ENCODE results near the gene GLRX. TPM values are rescaled to one million over a fixed set of nuclear protein-coding genes. Genes with fewer than 3 reads are reported as not detected.
A peak's percentile ranks its signal among the peaks of the same experiment; 100 is the strongest.

Gene GLRX
- total and polyA plus RNA-seq, 2 experiments from 2014 or later: 15.7 to 51.1 TPM

- Histone ChIP-seq H3K36me3 (peaks cover 74% of the 10 kb centered on the region), H3K27me3 (no peaks in the 10 kb centered on the region), H3K9me3 (ENCODE audit: low read depth) (no peaks in the 10 kb centered on the region), H3K27ac (peak overlapping the region; percentile 42), H3K4me3 (no peak overlapping the region), H3K4me1 (ENCODE audit: low read depth) (peaks cover 12% of the 10 kb centered on the region)
- peak in 1 of 2 donors; percentile 25 for DNase-seq (ENCODE audit: low read depth in 1 of 2, low spot score in 1 of 2)
- TF ChIP-seq, protein P1, sequence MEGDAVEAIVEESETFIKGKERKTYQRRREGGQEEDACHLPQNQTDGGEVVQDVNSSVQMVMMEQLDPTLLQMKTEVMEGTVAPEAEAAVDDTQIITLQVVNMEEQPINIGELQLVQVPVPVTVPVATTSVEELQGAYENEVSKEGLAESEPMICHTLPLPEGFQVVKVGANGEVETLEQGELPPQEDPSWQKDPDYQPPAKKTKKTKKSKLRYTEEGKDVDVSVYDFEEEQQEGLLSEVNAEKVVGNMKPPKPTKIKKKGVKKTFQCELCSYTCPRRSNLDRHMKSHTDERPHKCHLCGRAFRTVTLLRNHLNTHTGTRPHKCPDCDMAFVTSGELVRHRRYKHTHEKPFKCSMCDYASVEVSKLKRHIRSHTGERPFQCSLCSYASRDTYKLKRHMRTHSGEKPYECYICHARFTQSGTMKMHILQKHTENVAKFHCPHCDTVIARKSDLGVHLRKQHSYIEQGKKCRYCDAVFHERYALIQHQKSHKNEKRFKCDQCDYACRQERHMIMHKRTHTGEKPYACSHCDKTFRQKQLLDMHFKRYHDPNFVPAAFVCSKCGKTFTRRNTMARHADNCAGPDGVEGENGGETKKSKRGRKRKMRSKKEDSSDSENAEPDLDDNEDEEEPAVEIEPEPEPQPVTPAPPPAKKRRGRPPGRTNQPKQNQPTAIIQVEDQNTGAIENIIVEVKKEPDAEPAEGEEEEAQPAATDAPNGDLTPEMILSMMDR (IDR thresholded peaks at IDR 0.05; ENCODE audit: low read depth, low read length): no peak
Measured at GRCh38 chr5:95784514-95785302, 37.8 kb downstream of the GLRX start.

DNA sequence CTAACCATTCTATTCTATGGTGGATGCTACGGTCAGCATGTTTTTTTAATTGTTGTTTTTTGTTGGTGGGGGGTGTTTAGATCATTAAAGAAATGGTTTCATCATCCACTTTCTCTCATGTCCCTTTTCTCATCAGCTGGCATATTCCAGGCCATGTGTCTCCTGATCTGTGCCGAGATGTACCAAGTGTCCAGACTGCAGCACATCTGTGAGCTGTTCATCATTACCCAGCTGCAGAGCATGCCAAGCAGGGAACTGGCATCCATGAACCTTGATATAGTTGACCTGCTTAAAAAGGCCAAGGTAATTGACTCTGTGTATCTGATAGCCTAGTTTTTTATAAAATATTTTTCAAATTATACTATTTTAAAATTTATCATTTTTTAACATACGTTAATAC lies 38.9 kb downstream of the GLRX start:
- H3K27me3 ChIP-seq: no peaks in the 10 kb centered on the region
- no peak for DNase-seq (ENCODE audit: low read depth in 1 of 2, low spot score in 1 of 2)
- H3K4me3 ChIP-seq: no peak overlapping the region
- H3K27ac ChIP-seq: no peak overlapping the region
- H3K9me3 ChIP-seq (ENCODE audit: low read depth): no peaks in the 10 kb centered on the region
- TF ChIP-seq, protein P1 (IDR thresholded peaks at IDR 0.05; ENCODE audit: low read depth, low read length): no peak
- H3K4me1 ChIP-seq (ENCODE audit: low read depth): peaks cover 15% of the 10 kb centered on the region
- peaks cover 64% of the 10 kb centered on the region for H3K36me3 ChIP-seq

DNA sequence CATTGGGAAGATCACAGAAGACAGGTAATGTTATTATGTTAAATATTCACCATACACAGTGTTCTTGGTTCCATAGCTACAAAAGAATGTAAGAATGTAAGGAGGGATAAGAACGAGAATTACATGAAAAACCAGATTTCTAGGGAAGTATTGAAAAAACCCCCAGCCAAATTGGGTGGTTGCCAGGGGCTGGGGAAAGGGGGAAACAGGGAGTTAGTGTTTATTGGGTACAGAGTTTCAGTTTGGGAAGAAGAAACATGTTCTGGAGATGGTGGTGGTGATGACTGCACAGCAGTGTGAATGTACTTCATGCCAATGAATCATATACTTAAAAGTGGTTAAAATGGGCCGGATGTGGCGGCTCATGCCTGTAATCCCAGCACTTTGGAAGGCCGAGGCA lies 40.3 kb downstream of the GLRX start:
- H3K9me3 ChIP-seq (ENCODE audit: low read depth): no peaks in the 10 kb centered on the region
- peaks cover 56% of the 10 kb centered on the region for H3K36me3 ChIP-seq
- peak overlapping the region; percentile 66 for H3K27ac ChIP-seq
- TF ChIP-seq, protein P1 (IDR thresholded peaks at IDR 0.05; ENCODE audit: low read depth, low read length): no peak
- no peak overlapping the region for H3K4me3 ChIP-seq
- H3K27me3 ChIP-seq: no peaks in the 10 kb centered on the region
- no peak for DNase-seq (ENCODE audit: low read depth in 1 of 2, low spot score in 1 of 2)
- H3K4me1 ChIP-seq (ENCODE audit: low read depth): peaks cover 15% of the 10 kb centered on the region

DNA sequence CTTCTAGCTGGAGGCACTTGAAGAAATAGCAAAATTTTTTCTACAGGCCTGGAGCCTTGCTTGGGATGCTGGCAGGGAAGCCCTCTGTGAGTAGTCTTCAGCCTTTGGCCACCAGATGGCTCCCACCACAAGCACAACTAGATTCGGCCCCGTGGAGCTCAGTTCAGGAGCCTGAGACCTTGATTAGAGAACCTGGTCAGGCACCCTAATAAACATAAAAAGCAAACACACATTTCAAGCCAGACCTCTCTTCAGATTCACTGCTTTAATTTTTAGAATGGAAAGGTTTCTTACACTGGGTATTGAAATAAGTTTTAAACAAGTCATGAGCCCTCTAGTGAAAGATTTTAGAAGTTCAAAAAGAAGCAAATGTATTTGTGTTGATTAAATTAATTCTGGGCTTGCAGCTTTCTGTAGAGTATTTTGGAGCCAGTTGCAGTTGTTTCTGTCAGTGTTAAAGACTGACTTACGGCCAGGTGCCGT lies 41.4 kb downstream of the GLRX start:
- TF ChIP-seq, protein P1 (IDR thresholded peaks at IDR 0.05; ENCODE audit: low read depth, low read length): peak; percentile 91
- peak; percentile 83 to 90 for DNase-seq (ENCODE audit: low read depth in 1 of 2, low spot score in 1 of 2)
- Histone ChIP-seq H3K4me1 (ENCODE audit: low read depth) (peaks cover 6% of the 10 kb centered on the region), H3K27me3 (no peaks in the 10 kb centered on the region), H3K9me3 (ENCODE audit: low read depth) (no peaks in the 10 kb centered on the region), H3K4me3 (no peak overlapping the region), H3K27ac (peak overlapping the region; percentile 88), H3K36me3 (peaks cover 47% of the 10 kb centered on the region)

DNA sequence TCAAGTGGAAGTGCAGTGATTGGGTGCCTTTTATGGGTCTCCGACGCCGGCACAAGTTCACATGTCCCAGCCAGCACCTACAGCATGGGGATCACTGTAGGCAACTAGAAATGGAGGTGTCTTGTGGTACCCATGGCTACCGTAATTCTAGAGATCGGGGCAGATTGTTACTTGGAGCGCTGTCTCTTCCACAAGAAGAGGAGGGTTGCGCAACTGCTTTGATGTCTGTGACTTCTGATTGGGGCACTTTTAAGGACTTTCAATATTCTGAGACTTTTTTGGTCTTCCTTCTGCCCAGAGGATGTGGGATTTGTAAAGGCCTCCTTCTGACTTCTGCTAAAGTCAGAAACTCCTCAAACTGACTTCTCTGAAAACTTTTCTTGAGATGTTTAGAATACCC lies 41.9 kb downstream of the GLRX start:
- no peak overlapping the region for H3K4me3 ChIP-seq
- TF ChIP-seq, protein P1 (IDR thresholded peaks at IDR 0.05; ENCODE audit: low read depth, low read length): no peak
- H3K4me1 ChIP-seq (ENCODE audit: low read depth): peaks cover 3% of the 10 kb centered on the region
- DNase-seq (ENCODE audit: low read depth in 1 of 2, low spot score in 1 of 2): no peak
- H3K27me3 ChIP-seq: no peaks in the 10 kb centered on the region
- no peaks in the 10 kb centered on the region for H3K9me3 ChIP-seq (ENCODE audit: low read depth)
- peaks cover 42% of the 10 kb centered on the region for H3K36me3 ChIP-seq
- H3K27ac ChIP-seq: peak overlapping the region; percentile 88

Data from cardiac muscle cell (in vitro differentiated cells and primary cell).